Neural progenitor cell (in vitro differentiated cells): Measurements from ENCODE around the gene MIOX. TPM values are rescaled to one million over a fixed set of nuclear protein-coding genes. Genes with fewer than 3 reads are reported as not detected.

Source experiments
- DNase-seq: peaks from one replicate; pipeline ENCODE4 v3.0.0-alpha.2; 2016; ENCODE audit warnings: low spot score
- H2AFZ ChIP-seq: fragments of 200-600 bp; sonication (generic); replicated peaks from 2 replicates; pipeline ENCODE4 v1.6.1; 2016; ENCODE audit warnings: antibody characterized with exemption
- H3F3A ChIP-seq: fragments of 200-600 bp; sonication (generic); 2 replicates; pipeline ENCODE4 v1.6.1; 2016; ENCODE audit warnings: antibody characterized with exemption, low read depth
- H3K27ac ChIP-seq: fragments of 200-600 bp; sonication (generic); 2 replicates; pipeline ENCODE4 v1.5.1; 2016; ENCODE audit warnings: mild to moderate bottlenecking
- H3K27me3 ChIP-seq: fragments of 200-600 bp; sonication (generic); 2 replicates; pipeline ENCODE4 v1.6.1; 2016; ENCODE audit warnings: mild to moderate bottlenecking, moderate library complexity
- H3K36me3 ChIP-seq: fragments of 200-600 bp; sonication (generic); 2 replicates; pipeline ENCODE4 v1.5.1; 2016
- H3K4me1 ChIP-seq: fragments of 200-600 bp; sonication (generic); 2 replicates; pipeline ENCODE4 v1.6.1; 2016; ENCODE audit warnings: mixed run types
- H3K4me2 ChIP-seq: fragments of 200-600 bp; sonication (generic); 2 replicates; pipeline ENCODE4 v1.6.1; 2016
- H3K4me3 ChIP-seq: fragments of 200-600 bp; sonication (generic); 2 replicates; pipeline ENCODE4 v1.5.1; 2016
- H3K79me2 ChIP-seq: fragments of 200-600 bp; sonication (generic); 2 replicates; pipeline ENCODE4 v1.6.1; 2016; ENCODE audit warnings: low read depth
- H3K9ac ChIP-seq: fragments of 200-600 bp; sonication (generic); 2 replicates; pipeline ENCODE4 v1.6.1; 2016
- H3K9me3 ChIP-seq: fragments of 200-600 bp; sonication (generic); 2 replicates; pipeline ENCODE4 v1.5.1; 2016; ENCODE audit warnings: low read depth
- H4K20me1 ChIP-seq: fragments of 200-600 bp; sonication (generic); 2 replicates; pipeline ENCODE4 v1.6.1; 2016; ENCODE audit warnings: low read depth
- H3K27ac Mint-ChIP-seq: 3 replicates; pipeline ENCODE4 v1.8.0; 2021; ENCODE audit warnings: mixed read lengths
- H3K27me3 Mint-ChIP-seq: 2 replicates; pipeline ENCODE4 v1.8.0; 2022; ENCODE audit warnings: low read depth, mild to moderate bottlenecking, inconsistent platforms, moderate library complexity, mixed read lengths; ENCODE audit not compliant: insufficient read depth
- H3K36me3 Mint-ChIP-seq: 3 replicates; pipeline ENCODE4 v1.8.0; 2021; ENCODE audit warnings: mixed read lengths
- H3K4me1 Mint-ChIP-seq: 3 replicates; pipeline ENCODE4 v1.8.0; 2021; ENCODE audit warnings: mixed read lengths
- H3K4me3 Mint-ChIP-seq: 3 replicates; pipeline ENCODE4 v1.8.0; 2021; ENCODE audit warnings: mild to moderate bottlenecking, moderate library complexity, mixed read lengths
- H3K9me3 Mint-ChIP-seq: 3 replicates; pipeline ENCODE4 v1.8.0; 2020; ENCODE audit warnings: mixed read lengths
- CTCF ChIP-seq: fragments of 200-600 bp; sonication (generic); IDR thresholded peaks from 2 replicates; pipeline ENCODE4 v1.5.1; 2017; ENCODE audit warnings: antibody characterized with exemption, mild to moderate bottlenecking
- EZH2 ChIP-seq: fragments of 200-600 bp; sonication (generic); IDR thresholded peaks from 2 replicates; pipeline ENCODE4 v1.6.1; 2017; ENCODE audit warnings: antibody characterized with exemption, mild to moderate bottlenecking, moderate library complexity
- EZH2phosphoT487 ChIP-seq: fragments of 200-600 bp; sonication (generic); IDR thresholded peaks from 2 replicates; pipeline ENCODE4 v1.6.1; 2017; ENCODE audit warnings: antibody characterized with exemption
- total RNA-seq: library from RNA; depleted of rRNA; stranded (reverse); fragments of >200 nt; gene quantifications from 2 replicates; pipeline ENCODE4 v1.2.3, GENCODE V29; 2015; ENCODE audit warnings: low replicate concordance

MIOX gene
- total RNA-seq, 1 donor from 2014 or later: not detected

DNA sequence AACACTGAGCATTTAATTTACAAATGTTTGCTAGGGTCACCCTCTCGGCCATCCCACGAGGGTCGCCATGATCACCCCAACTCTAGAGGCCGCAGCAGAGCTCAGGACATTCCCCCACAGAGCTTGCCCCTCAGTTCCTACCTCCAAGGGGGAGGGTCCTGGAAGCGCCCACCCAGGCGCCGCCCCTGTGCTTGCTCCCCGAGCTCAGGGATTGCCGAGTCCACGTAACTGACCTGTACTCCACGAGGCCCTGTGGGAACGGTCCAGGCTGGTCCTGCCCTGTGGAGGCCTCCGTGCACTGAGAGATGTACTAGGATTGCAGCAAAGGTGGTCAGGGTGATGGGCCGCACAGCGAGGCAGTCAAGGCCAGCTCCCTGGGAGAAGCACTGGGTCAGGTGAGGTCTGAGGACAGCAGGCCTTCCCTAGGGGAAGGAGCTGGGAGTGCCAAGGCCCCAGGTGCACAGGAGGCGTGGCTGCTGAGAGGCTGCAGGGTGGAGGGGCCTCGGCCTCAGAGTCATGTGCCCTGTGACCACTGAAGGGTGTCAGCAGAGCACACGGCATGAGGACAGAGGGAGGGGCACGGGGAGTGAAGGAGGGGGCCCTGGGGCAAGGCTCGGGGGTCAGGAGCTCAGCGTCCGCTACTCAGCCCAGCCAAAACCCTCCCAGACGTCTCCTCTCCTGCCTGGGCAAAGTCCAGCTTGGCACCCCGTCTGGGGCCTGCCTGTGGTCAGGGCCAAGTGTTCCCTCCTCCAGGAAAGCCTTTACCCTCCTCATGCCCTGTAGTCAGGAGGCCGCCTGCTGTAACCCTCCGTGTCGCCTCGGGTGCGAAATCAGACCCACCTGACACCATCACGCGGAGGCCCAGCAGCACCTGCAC is 2.4 kb upstream of the MIOX start:
- no peak overlapping the region for H3K4me3 ChIP-seq
- H3K4me3 Mint-ChIP-seq: no peak overlapping the region
- H3K27me3 Mint-ChIP-seq: peaks cover 24% of the 10 kb centered on the region
- H3K4me1 Mint-ChIP-seq: peaks cover 2% of the 10 kb centered on the region
- H3K79me2 ChIP-seq: no peaks in the 10 kb centered on the region
- no peak overlapping the region for H3K4me2 ChIP-seq
- peaks cover 3% of the 10 kb centered on the region for H3F3A ChIP-seq
- H3K27ac ChIP-seq: no peak overlapping the region
- peaks cover 30% of the 10 kb centered on the region for H3K27me3 ChIP-seq
- H3K4me1 ChIP-seq: no peaks in the 10 kb centered on the region
- H3K9ac ChIP-seq: no peak overlapping the region
- peak overlapping the region; percentile 88 for H3K27ac Mint-ChIP-seq
- H3K9me3 Mint-ChIP-seq: peaks cover 2% of the 10 kb centered on the region
- no peak for DNase-seq
- H3K36me3 ChIP-seq: no peaks in the 10 kb centered on the region
- H3K36me3 Mint-ChIP-seq: no peaks in the 10 kb centered on the region
- H4K20me1 ChIP-seq: no peaks in the 10 kb centered on the region
- no peak overlapping the region for H2AFZ ChIP-seq
- TF ChIP-seq EZH2phosphoT487 (no peak), EZH2 (no peak), CTCF (no peak)
- no peaks in the 10 kb centered on the region for H3K9me3 ChIP-seq

GRCh38 chr22:50485221-50486131 is 1.2 kb upstream of the MIOX start:
- Histone ChIP-seq H3K27me3 (peaks cover 17% of the 10 kb centered on the region), H3K79me2 (no peaks in the 10 kb centered on the region), H3K27ac (no peak overlapping the region), H4K20me1 (no peaks in the 10 kb centered on the region), H3K9ac (no peak overlapping the region), H3K9me3 (no peaks in the 10 kb centered on the region), H2AFZ (no peak overlapping the region), H3F3A (peaks cover 3% of the 10 kb centered on the region), H3K4me2 (no peak overlapping the region), H3K4me3 (no peak overlapping the region), H3K4me1 (no peaks in the 10 kb centered on the region), H3K36me3 (no peaks in the 10 kb centered on the region)
- no peak for DNase-seq
- Mint-ChIP-seq H3K27ac (no peak overlapping the region), H3K4me3 (no peak overlapping the region), H3K27me3 (peaks cover 12% of the 10 kb centered on the region), H3K36me3 (no peaks in the 10 kb centered on the region), H3K4me1 (no peaks in the 10 kb centered on the region), H3K9me3 (no peaks in the 10 kb centered on the region)
- TF ChIP-seq EZH2 (no peak), EZH2phosphoT487 (no peak), CTCF (no peak)

DNA sequence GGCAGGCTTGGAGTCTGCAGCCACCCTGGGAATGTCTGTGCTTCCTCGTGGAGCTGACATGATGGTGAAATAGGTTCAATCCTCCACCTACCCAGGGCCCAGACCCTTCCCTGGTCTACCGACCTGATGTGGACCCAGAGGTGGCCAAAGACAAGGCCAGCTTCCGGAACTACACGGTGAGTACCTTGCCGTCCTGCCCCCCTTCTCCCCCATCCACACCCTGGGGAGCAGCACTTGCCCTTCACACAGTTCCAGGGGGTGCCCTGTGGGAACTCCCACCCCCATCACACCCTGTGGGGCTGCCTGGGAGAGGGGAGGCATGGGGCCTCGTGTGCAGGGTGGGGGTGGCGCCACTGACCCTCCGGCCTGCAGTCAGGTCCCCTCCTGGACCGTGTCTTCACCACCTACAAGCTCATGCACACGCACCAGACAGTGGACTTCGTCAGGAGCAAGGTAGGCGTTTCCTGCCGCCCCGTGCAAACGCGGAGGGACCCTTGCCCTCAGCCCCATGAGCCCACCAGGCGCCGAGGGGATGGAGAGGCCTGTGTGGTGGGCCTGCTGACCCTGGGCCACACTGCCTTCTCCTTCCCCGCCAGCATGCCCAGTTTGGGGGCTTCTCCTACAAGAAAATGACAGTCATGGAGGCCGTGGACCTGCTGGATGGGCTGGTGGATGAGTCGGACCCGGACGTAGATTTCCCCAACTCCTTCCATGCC is 789 bp downstream of the MIOX start:
- H3K27ac Mint-ChIP-seq: no peak overlapping the region
- no peak overlapping the region for H3K9ac ChIP-seq

More for the DNA sequence above, 789 bp downstream of the MIOX start:
- no peaks in the 10 kb centered on the region for H3K9me3 Mint-ChIP-seq
- Histone ChIP-seq H3K27me3 (no peaks in the 10 kb centered on the region), H2AFZ (no peak overlapping the region), H3K9me3 (no peaks in the 10 kb centered on the region), H3K36me3 (no peaks in the 10 kb centered on the region), H4K20me1 (no peaks in the 10 kb centered on the region), H3K79me2 (no peaks in the 10 kb centered on the region), H3F3A (no peaks in the 10 kb centered on the region), H3K4me2 (no peak overlapping the region), H3K4me3 (no peak overlapping the region), H3K27ac (no peak overlapping the region), H3K4me1 (no peaks in the 10 kb centered on the region)
- peaks cover 2% of the 10 kb centered on the region for H3K4me1 Mint-ChIP-seq
- no peak for TF ChIP-seq EZH2phosphoT487
- no peak for TF ChIP-seq CTCF
- no peak for TF ChIP-seq EZH2
- peaks cover 5% of the 10 kb centered on the region for H3K27me3 Mint-ChIP-seq
- no peak overlapping the region for H3K4me3 Mint-ChIP-seq
- H3K36me3 Mint-ChIP-seq: no peaks in the 10 kb centered on the region
- DNase-seq: no peak
